Osteocyte (in vitro differentiated cells): ENCODE measurements around the gene METTL21A. TPM values are rescaled to one million over a fixed set of nuclear protein-coding genes. Genes with fewer than 3 reads are reported as not detected.
"Not testable (repeated sequence)": the region's sequence is repeated elsewhere in the genome, so short reads cannot be mapped to it uniquely, and the experiment has no call there.

Experiments used
- DNase-seq: peaks from one replicate; pipeline ENCODE4 v3.0.0; 2021; ENCODE audit warnings: mixed read lengths; ENCODE audit not compliant: unreplicated experiment; ENCODE audit errors: extremely low spot score
- H3K27ac Mint-ChIP-seq: one replicate; pipeline ENCODE4 v1.8.0; 2021; ENCODE audit warnings: mild to moderate bottlenecking, mixed read lengths; ENCODE audit not compliant: unreplicated experiment
- H3K27me3 Mint-ChIP-seq: one replicate; pipeline ENCODE4 v1.8.0; 2021; ENCODE audit warnings: mixed read lengths; ENCODE audit not compliant: unreplicated experiment
- H3K36me3 Mint-ChIP-seq: one replicate; pipeline ENCODE4 v1.8.0; 2021; ENCODE audit warnings: mixed read lengths; ENCODE audit not compliant: unreplicated experiment
- H3K4me1 Mint-ChIP-seq: one replicate; pipeline ENCODE4 v1.8.0; 2021; ENCODE audit warnings: mixed read lengths; ENCODE audit not compliant: unreplicated experiment
- H3K4me3 Mint-ChIP-seq: one replicate; pipeline ENCODE4 v1.8.0; 2021; ENCODE audit warnings: mild to moderate bottlenecking, moderate library complexity, mixed read lengths; ENCODE audit not compliant: unreplicated experiment
- H3K9me3 Mint-ChIP-seq: one replicate; pipeline ENCODE4 v1.8.0; 2021; ENCODE audit warnings: mixed read lengths; ENCODE audit not compliant: unreplicated experiment
- CTCF ChIP-seq: fragments of 200-600 bp; sonication (generic); IDR thresholded peaks from 2 replicates; pipeline ENCODE4 v1.5.0; 2021; ENCODE audit warnings: antibody characterized with exemption, mild to moderate bottlenecking, moderate library complexity
- total RNA-seq: library from RNA; stranded (reverse); gene quantifications from 2 replicates; pipeline ENCODE4 v1.2.1, GENCODE V29; 2021

The METTL21A gene
- total RNA-seq, 1 donor from 2014 or later: 18.7 TPM

- Mint-ChIP-seq H3K4me3 (no peak overlapping the region), H3K27ac (no peak overlapping the region), H3K27me3 (no peaks in the 10 kb centered on the region), H3K9me3 (peaks cover 12% of the 10 kb centered on the region), H3K36me3 (no peaks in the 10 kb centered on the region), H3K4me1 (no peaks in the 10 kb centered on the region)
- no peak for TF ChIP-seq CTCF
- DNase-seq: no peak
Measured at GRCh38 chr2:207643892-207644291, 18.7 kb upstream of the METTL21A start.

DNA sequence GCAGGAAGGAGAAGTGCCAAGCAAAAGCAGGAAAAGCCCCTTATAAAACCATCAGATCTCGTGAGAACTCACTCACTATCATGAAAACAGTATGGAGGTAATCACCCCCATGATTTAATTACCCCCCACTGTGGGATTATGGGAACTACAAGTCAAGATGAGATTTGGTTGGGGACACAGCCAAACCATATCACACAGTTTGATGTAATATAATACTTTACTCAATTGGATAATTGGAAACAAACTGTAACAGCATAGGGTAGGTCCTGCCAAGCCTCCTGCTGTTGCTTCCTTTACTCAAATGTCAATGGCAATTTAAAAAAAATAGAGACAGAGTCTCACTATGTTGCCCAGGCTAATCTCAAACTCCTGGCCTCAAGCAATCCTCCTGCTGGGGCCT is 15.5 kb upstream of the METTL21A start:
- Mint-ChIP-seq H3K27me3 (no peaks in the 10 kb centered on the region), H3K4me3 (no peak overlapping the region), H3K36me3 (no peaks in the 10 kb centered on the region), H3K4me1 (no peaks in the 10 kb centered on the region), H3K27ac (no peak overlapping the region), H3K9me3 (peaks cover 12% of the 10 kb centered on the region)
- TF ChIP-seq CTCF: no peak
- DNase-seq: no peak

DNA sequence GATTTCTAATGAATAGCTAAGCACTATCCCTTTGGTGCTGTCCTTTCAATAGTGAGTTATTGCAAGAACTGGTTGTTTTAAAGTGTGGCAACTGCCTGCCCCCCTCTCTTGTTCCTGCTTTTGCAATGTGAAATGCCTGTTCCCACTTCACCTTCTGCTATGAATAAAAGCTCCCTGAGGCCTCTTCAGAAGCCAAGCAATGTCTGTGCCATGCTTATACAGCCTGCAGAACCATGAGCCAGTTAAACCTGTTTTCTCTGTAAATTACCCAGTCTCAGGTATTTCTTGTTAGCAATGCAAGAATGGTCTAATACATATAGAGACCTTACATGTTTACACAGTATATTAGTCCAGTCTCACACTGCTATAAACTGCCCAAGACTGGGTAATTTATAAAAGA is 15.0 kb upstream of the METTL21A start:
- Mint-ChIP-seq H3K27me3 (no peaks in the 10 kb centered on the region), H3K27ac (no peak overlapping the region), H3K36me3 (no peaks in the 10 kb centered on the region), H3K4me3 (no peak overlapping the region), H3K9me3 (peaks cover 12% of the 10 kb centered on the region), H3K4me1 (no peaks in the 10 kb centered on the region)
- no peak for DNase-seq
- no peak for TF ChIP-seq CTCF

- H3K36me3 Mint-ChIP-seq, H3K4me1 Mint-ChIP-seq, H3K4me3 Mint-ChIP-seq, H3K27me3 Mint-ChIP-seq, H3K27ac Mint-ChIP-seq: not testable (repeated sequence)
- peak; percentile 8 for DNase-seq
- H3K9me3 Mint-ChIP-seq: peaks cover 12% of the 10 kb centered on the region
Measured at GRCh38 chr2:207639288-207639687, 14.1 kb upstream of the METTL21A start.

DNA sequence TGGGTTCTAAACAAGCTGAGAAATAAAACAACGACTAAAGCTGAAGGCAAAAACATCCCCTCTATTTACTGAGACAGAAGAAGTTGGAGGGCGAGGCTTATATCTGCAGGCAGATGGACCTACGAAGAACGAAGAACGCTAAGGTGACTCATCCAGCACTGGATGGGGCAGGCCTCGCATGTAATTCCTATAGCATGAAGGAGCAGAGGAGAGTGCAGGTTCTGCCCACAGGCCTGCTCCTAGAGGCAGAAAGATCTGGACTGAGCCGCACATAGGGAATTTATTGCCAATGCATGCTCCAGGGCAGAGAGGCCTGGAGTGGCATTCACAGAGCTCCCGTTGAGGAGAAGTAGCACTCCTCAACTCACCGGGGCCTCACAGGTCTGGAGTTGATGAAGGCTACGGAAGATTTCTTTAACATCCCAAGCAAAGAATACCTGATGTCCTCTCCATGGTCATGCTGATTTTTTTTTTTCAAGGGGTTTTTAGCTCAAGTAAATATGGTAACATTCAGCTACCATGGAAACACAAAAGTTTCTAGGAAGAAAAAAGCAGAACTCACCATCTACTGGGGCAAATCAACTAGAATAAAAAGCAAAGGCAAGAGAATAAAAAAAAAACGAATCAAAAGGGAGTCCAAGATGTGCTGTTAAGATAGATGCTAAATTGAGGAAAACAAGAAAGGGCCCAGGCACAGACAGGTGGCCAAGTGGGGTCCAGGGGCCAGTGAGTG is 10.4 kb upstream of the METTL21A start:
- no peak overlapping the region for H3K4me3 Mint-ChIP-seq

More for the DNA sequence above, 10.4 kb upstream of the METTL21A start:
- peaks cover 5% of the 10 kb centered on the region for H3K4me1 Mint-ChIP-seq
- no peak for TF ChIP-seq CTCF
- H3K36me3 Mint-ChIP-seq: no peaks in the 10 kb centered on the region
- H3K27ac Mint-ChIP-seq: no peak overlapping the region
- no peaks in the 10 kb centered on the region for H3K27me3 Mint-ChIP-seq
- H3K9me3 Mint-ChIP-seq: peaks cover 5% of the 10 kb centered on the region
- no peak for DNase-seq
